ENCODE results near the gene STAT3. TPM values are rescaled to one million over a fixed set of nuclear protein-coding genes. Genes with fewer than 3 reads are reported as not detected.
A peak's percentile ranks its signal among the peaks of the same experiment; 100 is the strongest.

The STAT3 gene
- total and polyA plus RNA-seq, 9 of the 15 experiments (the other 6 are each of a cell fraction or from before 2014, with no cell fraction given) = 90.0 to 179 (median 114) TPM

GRCh38 chr17:42313773-42314566 lies 74.3 kb downstream of the STAT3 start (continued):
- TF ChIP-seq, protein P1, sequence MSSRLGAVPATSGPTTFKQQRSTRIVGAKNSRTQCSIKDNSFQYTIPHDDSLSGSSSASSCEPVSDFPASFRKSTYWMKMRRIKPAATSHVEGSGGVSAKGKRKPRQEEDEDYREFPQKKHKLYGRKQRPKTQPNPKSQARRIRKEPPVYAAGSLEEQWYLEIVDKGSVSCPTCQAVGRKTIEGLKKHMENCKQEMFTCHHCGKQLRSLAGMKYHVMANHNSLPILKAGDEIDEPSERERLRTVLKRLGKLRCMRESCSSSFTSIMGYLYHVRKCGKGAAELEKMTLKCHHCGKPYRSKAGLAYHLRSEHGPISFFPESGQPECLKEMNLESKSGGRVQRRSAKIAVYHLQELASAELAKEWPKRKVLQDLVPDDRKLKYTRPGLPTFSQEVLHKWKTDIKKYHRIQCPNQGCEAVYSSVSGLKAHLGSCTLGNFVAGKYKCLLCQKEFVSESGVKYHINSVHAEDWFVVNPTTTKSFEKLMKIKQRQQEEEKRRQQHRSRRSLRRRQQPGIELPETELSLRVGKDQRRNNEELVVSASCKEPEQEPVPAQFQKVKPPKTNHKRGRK (tag; IDR thresholded peaks at IDR 0.05) = no peak
- TF ChIP-seq GTF2B (IDR thresholded peaks at IDR 0.05; ENCODE audit: extremely low read depth, insufficient read length) = no peak
- no peak for TF ChIP-seq ETS2 (tag; IDR thresholded peaks at IDR 0.05; ENCODE audit: borderline replicate concordance, poor library complexity, severe bottlenecking)
- TF ChIP-seq POLR2A (conservative IDR thresholded peaks at IDR 0.05) = peak; percentile 66

GRCh38 chr17:42313389-42313772 lies 74.9 kb downstream of the STAT3 start:
- H3K4me1 ChIP-seq (replicated peaks in 1 of 2; ENCODE audit: control insufficient read depth in 2 of 2, insufficient read depth in 2 of 2, low read length in 2 of 2) = peaks cover 88 to 90% of the 10 kb centered on the region in 2 experiments
- H3K9ac ChIP-seq (ENCODE audit: insufficient read depth in 1 of 2, low read depth in 2 of 2, low read length in 2 of 2) = peak overlapping the region; percentile 79 to 100; a peak in 3 of 4 replicates
- peaks cover 68% of the 10 kb centered on the region for H3K79me2 ChIP-seq (ENCODE audit: control insufficient read depth, insufficient read depth, low read length)
- DNase-seq (ENCODE audit: extremely low read depth in 1 of 4, low spot score in 3 of 4) (peak in 1 of 4 experiments; percentile 56), FAIRE-seq (no peak), ATAC-seq (no peak)
- intact Hi-C loops (cut with micrococcal nuclease) (loop anchor here (2.0 to 10.0 kb wide), 2 partner anchors 27 to 89 kb away; no protein-coding TSS in a partner anchor), in situ Hi-C loops (cut with MboI) (no loop called here)
- H3K36me3 ChIP-seq (ENCODE audit: control insufficient read depth, insufficient read depth, low read length) = peaks cover 81% of the 10 kb centered on the region
- H3K27me3 ChIP-seq (ENCODE audit: control insufficient read depth in 2 of 2, insufficient read depth in 2 of 2, low read length in 2 of 2) = no peaks in the 10 kb centered on the region
- 0% methylated on average over 4 of the region's 4 CpGs for WGBS (ENCODE audit: insufficient coverage, low coverage, missing lambda C conversion rate)
- no peak overlapping the region for H2AFZ ChIP-seq (ENCODE audit: low read depth, low read length)
- H3K27ac ChIP-seq (ENCODE audit: extremely low read depth, low read depth, low read length) = peak overlapping the region; percentile 100
- H4K20me1 ChIP-seq (replicated peaks; ENCODE audit: control insufficient read depth, insufficient read depth, low read length) = no peaks in the 10 kb centered on the region
- H3K9me1 ChIP-seq (ENCODE audit: control insufficient read depth, insufficient read depth, low read length) = no peaks in the 10 kb centered on the region
- H3K4me3 ChIP-seq = no peak overlapping the region
- no peaks in the 10 kb centered on the region for H3K9me3 ChIP-seq (replicated peaks; ENCODE audit: control insufficient read depth, insufficient read depth, low read depth, low read length)
- POLR2A ChIA-PET = interaction anchor here (0.8 to 2.8 kb wide), 11 partner anchors 9 to 214 kb away, joined by 3 to 13 read pairs (median 4); no protein-coding TSS in a partner anchor
- CTCF ChIA-PET (ENCODE audit: low intra/inter-chr PET ratio) = interaction anchor here (0.6 to 1.1 kb wide), 2 partner anchors 10 to 496 kb away, joined by 3 read pairs; no protein-coding TSS in a partner anchor
- peak overlapping the region; percentile 69 for H3K4me2 ChIP-seq (ENCODE audit: insufficient read depth, low read length)
- BruUV-seq (replicated peaks) = no TSS peak
- TF ChIP-seq ELF4 (CRISPR knock-in tag; IDR thresholded peaks at IDR 0.05) (no peak), ELF1 (tag; IDR thresholded peaks at IDR 0.05) (peak; percentile 7; the same call in 1 of the 2 replicates), PHTF2 (CRISPR knock-in tag; IDR thresholded peaks at IDR 0.05) (no peak), NBN (IDR thresholded peaks at IDR 0.05; ENCODE audit: low read depth) (no peak), SMARCC2 (IDR thresholded peaks at IDR 0.05; ENCODE audit: low read depth) (no peak), FOXA3 (CRISPR knock-in tag; conservative IDR thresholded peaks at IDR 0.05 in 1 of 2, IDR thresholded peaks at IDR 0.05 in 1 of 2) (no peak), SIN3B (IDR thresholded peaks at IDR 0.05; ENCODE audit: low read depth) (no peak), SRSF3 (IDR thresholded peaks at IDR 0.05; ENCODE audit: insufficient read depth, low read length) (no peak), PPARD (CRISPR knock-in tag; IDR thresholded peaks at IDR 0.05) (no peak), POLR2H (tag; IDR thresholded peaks at IDR 0.05; ENCODE audit: low read depth) (0 out of 2 replicates have a peak, but pooled peaks have one; percentile 42)
- TF ChIP-seq, protein P2, sequence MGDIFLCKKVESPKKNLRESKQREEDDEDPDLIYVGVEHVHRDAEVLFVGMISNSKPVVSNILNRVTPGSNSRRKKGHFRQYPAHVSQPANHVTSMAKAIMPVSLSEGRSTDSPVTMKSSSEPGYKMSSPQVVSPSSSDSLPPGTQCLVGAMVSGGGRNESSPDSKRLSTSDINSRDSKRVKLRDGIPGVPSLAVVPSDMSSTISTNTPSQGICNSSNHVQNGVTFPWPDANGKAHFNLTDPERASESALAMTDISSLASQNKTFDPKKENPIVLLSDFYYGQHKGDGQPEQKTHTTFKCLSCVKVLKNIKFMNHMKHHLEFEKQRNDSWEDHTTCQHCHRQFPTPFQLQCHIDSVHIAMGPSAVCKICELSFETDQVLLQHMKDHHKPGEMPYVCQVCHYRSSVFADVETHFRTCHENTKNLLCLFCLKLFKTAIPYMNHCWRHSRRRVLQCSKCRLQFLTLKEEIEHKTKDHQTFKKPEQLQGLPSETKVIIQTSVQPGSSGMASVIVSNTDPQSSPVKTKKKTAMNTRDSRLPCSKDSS (IDR thresholded peaks at IDR 0.05; ENCODE audit: low read depth, partially characterized antibody) = no peak
